CD1c-positive myeloid dendritic cell (primary cell): ENCODE data around the gene IREB2.

Experiments used
- DNase-seq: peaks from one replicate; pipeline ENCODE4 v3.0.0-alpha.2; 2016; ENCODE audit errors: extremely low spot score

IREB2 gene

GRCh38 chr15:78550815-78551214, 112.8 kb downstream of the IREB2 start:
- DNase-seq = no peak
